Left lung (tissue), 10 donors: ENCODE data around the gene HIGD1B. TPM values are rescaled to one million over a fixed set of nuclear protein-coding genes. Genes with fewer than 3 reads are reported as not detected.
A peak's percentile ranks its signal among the peaks of the same experiment; 100 is the strongest.
"Not testable (repeated sequence)": the region's sequence is repeated elsewhere in the genome, so short reads cannot be mapped to it uniquely, and the experiment has no call there.

Source experiments
- ATAC-seq: fragments of 200-7000 bp; cut with Tn5 transposase; one replicate; pipeline ENCODE4 v1.9.1; 2020; ENCODE audit warnings: moderate library complexity
- DNase-seq, 4 donors: peaks; one replicate each; pipeline ENCODE4 v3.0.0-alpha.2; 2013 to 2020
- H3K27ac ChIP-seq, 2 donors: fragments of 200-600 bp; sonication (generic) in 1 of 2; one replicate each; pipeline versions ENCODE4 v1.5.0 to v1.8.0; 2020 to 2021
- H3K27me3 ChIP-seq, 2 donors: fragments of 200-600 bp; sonication (generic) in 1 of 2; one replicate each; pipeline versions ENCODE4 v1.5.0 to v1.8.0; 2020 to 2021
- H3K36me3 ChIP-seq, 2 donors: fragments of 200-600 bp; sonication (generic) in 1 of 2; one replicate each; pipeline versions ENCODE4 v1.5.0 to v1.8.0; 2020 to 2021
- H3K4me1 ChIP-seq, 2 donors: fragments of 200-600 bp; one replicate each; pipeline ENCODE4 v1.8.0; 2021
- H3K4me3 ChIP-seq, 2 donors: fragments of 200-600 bp; sonication (generic) in 1 of 2; one replicate each; pipeline versions ENCODE4 v1.5.0 to v1.8.0; 2020 to 2021; ENCODE audit warnings: mild to moderate bottlenecking in 1 of 2
- H3K9me3 ChIP-seq, 2 donors: fragments of 200-600 bp; sonication (generic) in 1 of 2; one replicate each; pipeline versions ENCODE4 v1.5.0 to v1.8.0; 2020 to 2021
- CTCF ChIP-seq, 2 donors: fragments of 200-600 bp; sonication (generic) in 1 of 2; IDR thresholded peaks; one replicate each; pipeline versions ENCODE4 v1.5.0 to v1.8.0; 2021; ENCODE audit warnings: antibody characterized with exemption in 2 of 2
- intact Hi-C, 2 donors: fragments of 100-400 bp; cut with DNase I; formaldehyde crosslinking; loops; one replicate each; pipeline versions ENCODE4 v1.11.2 to v1.14.2; 2022
- polyA plus RNA-seq, 6 donors: library from polyadenylated mRNA; unstranded; fragments of 120-200 nt; gene quantifications; one replicate each; pipeline ENCODE4 v1.2.1, GENCODE V29; 2013; ENCODE audit not compliant: insufficient read length in 6 of 6
- total RNA-seq, 2 donors: library from RNA; stranded (reverse); fragmentation: NEBNext Ultra II Directional; extraction: Animal tissue kit (Norgen Biotek cat#: 25700); gene quantifications; one replicate each; pipeline ENCODE4 v1.2.1, GENCODE V29; 2021
- donor health status: DM: no; HTN: yes; CAD: no.
- donor health status: DM: no; HTN: no; CAD: no.

The HIGD1B gene
- total and polyA plus RNA-seq, 8 donors: 11.0 to 21.7 (median 17.5) TPM

- DNase-seq (peak in 1 of 4 donors; percentile 44), ATAC-seq (peak; percentile 74)
- TF ChIP-seq CTCF (IDR thresholded peaks at IDR 0.05): no peak
- H3K9me3 ChIP-seq: no peaks in the 10 kb centered on the region
- intact Hi-C loops: no loop called here
- H3K36me3 ChIP-seq: no peaks in the 10 kb centered on the region
- H3K27ac ChIP-seq: peak overlapping the region in 1 of 2 donors; percentile 3
- H3K4me3 ChIP-seq: no peak overlapping the region
- H3K27me3 ChIP-seq: peaks cover 0 to 35% of the 10 kb centered on the region in 2 donors
- no peaks in the 10 kb centered on the region for H3K4me1 ChIP-seq
These were observed 27.0 kb upstream of the HIGD1B start for GRCh38 chr17:44820631-44821212.

GRCh38 chr17:44825236-44825635, 22.4 kb upstream of the HIGD1B start:
- H3K27me3 ChIP-seq: peaks cover 27 to 61% of the 10 kb centered on the region in 2 donors
- H3K36me3 ChIP-seq, H3K9me3 ChIP-seq, H3K4me3 ChIP-seq, H3K27ac ChIP-seq, ATAC-seq, DNase-seq, intact Hi-C loops: not testable (repeated sequence)
- peaks cover 8 to 11% of the 10 kb centered on the region in 2 donors for H3K4me1 ChIP-seq

GRCh38 chr17:44826123-44826790, 21.4 kb upstream of the HIGD1B start:
- peaks cover 8 to 20% of the 10 kb centered on the region in 2 donors for H3K4me1 ChIP-seq
- no peak for TF ChIP-seq CTCF (IDR thresholded peaks at IDR 0.05)
- H3K36me3 ChIP-seq: no peaks in the 10 kb centered on the region
- H3K27ac ChIP-seq: no peak overlapping the region
- H3K4me3 ChIP-seq: no peak overlapping the region
- DNase-seq: no peak
- no peak for ATAC-seq
- H3K27me3 ChIP-seq: peaks cover 38 to 70% of the 10 kb centered on the region in 2 donors
- intact Hi-C loops: no loop called here
- H3K9me3 ChIP-seq: no peaks in the 10 kb centered on the region

- Histone ChIP-seq H3K36me3 (no peaks in the 10 kb centered on the region), H3K9me3 (no peaks in the 10 kb centered on the region), H3K27ac (no peak overlapping the region), H3K4me1 (peaks cover 8 to 20% of the 10 kb centered on the region in 2 donors), H3K4me3 (no peak overlapping the region), H3K27me3 (peaks cover 48 to 86% of the 10 kb centered on the region in 2 donors)
- no peak for DNase-seq
- TF ChIP-seq CTCF (IDR thresholded peaks at IDR 0.05): no peak
- intact Hi-C loops: no loop called here
- ATAC-seq: no peak
These were observed 19.8 kb upstream of the HIGD1B start for GRCh38 chr17:44827863-44828262.

GRCh38 chr17:44828919-44829522, 18.7 kb upstream of the HIGD1B start:
- Histone ChIP-seq H3K9me3 (no peaks in the 10 kb centered on the region), H3K27ac (peak overlapping the region; percentile 70 to 74), H3K4me3 (peak overlapping the region; percentile 42 to 50), H3K4me1 (peaks cover 8 to 20% of the 10 kb centered on the region in 2 donors), H3K36me3 (no peaks in the 10 kb centered on the region), H3K27me3 (peaks cover 48 to 98% of the 10 kb centered on the region in 2 donors)
- TF ChIP-seq CTCF (IDR thresholded peaks at IDR 0.05): no peak
- ATAC-seq (no peak), DNase-seq (no peak)
- intact Hi-C loops: no loop called here
